22Rv1 (cell line): Measurements from ENCODE around the gene TTLL10.

Source experiments
- ZFX ChIP-seq: fragments of 450-650 bp; IDR thresholded peaks from 2 replicates; pipeline ENCODE4 v1.6.1; 2017; ENCODE audit warnings: antibody characterized with exemption, borderline replicate concordance
- TF ChIP-seq, protein P1 (sequence below): fragments of 450-650 bp; IDR thresholded peaks from 2 replicates; pipeline ENCODE4 v1.5.1; 2017; ENCODE audit warnings: mild to moderate bottlenecking

DNA sequence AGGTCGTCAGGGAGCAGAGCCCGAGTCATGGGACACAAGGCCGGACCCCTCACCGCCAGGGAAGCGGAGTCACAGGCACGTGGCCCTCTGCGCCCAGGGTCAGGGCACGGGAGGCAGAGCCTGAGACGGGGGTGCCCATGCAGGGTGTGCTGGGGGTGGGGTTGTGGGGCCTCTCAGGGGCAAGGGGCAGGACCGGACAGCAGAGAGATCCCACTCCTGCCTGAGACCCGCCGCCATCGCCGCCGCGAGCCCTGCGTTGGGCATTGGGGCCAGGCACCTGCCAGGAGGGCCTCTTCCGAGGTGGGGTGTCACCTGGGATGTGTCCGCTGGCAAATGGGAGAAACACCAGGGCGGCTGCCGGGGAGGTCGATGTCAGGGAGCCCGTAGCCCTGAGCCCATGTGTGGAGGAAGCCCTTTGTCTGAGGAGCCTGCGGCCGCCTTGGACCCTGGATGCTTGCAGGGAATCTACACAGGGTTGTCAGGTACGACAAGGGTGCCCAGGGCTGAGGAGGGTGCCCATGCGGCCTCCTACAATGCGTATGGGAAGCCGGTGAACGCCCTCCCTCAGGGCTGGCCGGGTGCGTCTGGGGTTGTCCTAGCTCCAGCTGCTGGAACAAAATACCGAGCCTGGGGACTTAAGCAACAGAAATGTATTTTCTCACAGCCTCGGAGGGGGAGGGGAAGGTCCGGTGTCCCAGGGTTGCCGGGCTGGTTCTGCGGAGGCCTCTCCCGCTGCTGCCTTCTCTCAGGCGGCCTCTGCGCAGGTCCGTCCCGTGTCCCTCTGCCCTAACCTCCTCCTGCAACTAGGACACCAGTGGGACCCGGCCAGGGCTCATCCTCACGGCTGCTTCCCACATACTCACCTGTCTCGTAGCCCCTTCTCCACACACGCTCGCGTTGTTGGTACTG lies 41.4 kb upstream of the TTLL10 start:
- TF ChIP-seq, protein P1, sequence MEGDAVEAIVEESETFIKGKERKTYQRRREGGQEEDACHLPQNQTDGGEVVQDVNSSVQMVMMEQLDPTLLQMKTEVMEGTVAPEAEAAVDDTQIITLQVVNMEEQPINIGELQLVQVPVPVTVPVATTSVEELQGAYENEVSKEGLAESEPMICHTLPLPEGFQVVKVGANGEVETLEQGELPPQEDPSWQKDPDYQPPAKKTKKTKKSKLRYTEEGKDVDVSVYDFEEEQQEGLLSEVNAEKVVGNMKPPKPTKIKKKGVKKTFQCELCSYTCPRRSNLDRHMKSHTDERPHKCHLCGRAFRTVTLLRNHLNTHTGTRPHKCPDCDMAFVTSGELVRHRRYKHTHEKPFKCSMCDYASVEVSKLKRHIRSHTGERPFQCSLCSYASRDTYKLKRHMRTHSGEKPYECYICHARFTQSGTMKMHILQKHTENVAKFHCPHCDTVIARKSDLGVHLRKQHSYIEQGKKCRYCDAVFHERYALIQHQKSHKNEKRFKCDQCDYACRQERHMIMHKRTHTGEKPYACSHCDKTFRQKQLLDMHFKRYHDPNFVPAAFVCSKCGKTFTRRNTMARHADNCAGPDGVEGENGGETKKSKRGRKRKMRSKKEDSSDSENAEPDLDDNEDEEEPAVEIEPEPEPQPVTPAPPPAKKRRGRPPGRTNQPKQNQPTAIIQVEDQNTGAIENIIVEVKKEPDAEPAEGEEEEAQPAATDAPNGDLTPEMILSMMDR, result no peak
- TF ChIP-seq ZFX, result no peak
